ENCODE results near the gene IGFL1.
"Not testable (repeated sequence)": the region's sequence is repeated elsewhere in the genome, so short reads cannot be mapped to it uniquely, and the experiment has no call there.

The IGFL1 gene

GRCh38 chr19:46229442-46229841 is at the start of gene IGFL1:
Gene IGFL1, plus strand, starts transcription at chr19:46229742. Its CDS starts 33 bp downstream, at chr19:46229775.
- DNase-seq, result no peak

GRCh38 chr19:46180701-46181387 is 48.7 kb upstream of the IGFL1 start:
- no peak for DNase-seq

DNA sequence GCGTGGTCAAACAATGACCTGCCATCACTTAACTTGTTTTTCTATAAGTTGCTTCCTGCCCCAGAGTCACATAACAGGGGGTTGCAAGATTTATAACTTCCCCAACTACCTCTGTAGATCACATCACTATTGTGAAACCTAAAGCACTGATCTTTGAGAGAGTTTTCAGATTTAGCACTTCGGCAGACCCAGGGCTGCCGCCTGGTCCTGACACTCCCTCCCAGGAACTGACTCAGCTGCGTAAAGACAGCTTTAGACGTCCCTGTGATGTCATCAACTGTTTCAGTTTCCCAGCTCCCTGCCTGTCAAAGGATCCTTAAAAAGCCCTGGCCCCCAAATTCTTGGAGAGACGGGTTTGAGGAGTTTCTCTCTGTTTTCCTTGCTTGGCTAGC is 48.2 kb upstream of the IGFL1 start:
- no peak for DNase-seq

DNA sequence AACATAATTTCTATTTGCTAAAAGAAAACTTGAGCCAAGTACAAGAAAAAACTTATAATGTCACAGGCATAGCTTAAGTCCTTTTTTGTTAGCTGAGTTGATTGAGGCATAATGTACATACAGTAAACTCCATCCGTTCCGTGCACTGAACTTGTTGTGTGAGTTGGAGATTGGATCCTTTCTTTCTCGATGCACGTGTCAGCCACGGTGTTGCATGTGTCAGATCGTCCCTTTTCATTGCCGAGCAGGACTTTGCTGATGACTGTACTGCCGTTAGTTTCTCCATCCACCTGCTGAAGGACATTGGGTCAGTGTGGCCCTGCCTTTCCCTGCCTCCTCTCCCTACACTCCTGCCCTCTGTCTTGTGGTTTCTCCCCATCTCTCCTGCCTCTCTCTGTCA is 47.1 kb upstream of the IGFL1 start:
- DNase-seq, result no peak

DNA sequence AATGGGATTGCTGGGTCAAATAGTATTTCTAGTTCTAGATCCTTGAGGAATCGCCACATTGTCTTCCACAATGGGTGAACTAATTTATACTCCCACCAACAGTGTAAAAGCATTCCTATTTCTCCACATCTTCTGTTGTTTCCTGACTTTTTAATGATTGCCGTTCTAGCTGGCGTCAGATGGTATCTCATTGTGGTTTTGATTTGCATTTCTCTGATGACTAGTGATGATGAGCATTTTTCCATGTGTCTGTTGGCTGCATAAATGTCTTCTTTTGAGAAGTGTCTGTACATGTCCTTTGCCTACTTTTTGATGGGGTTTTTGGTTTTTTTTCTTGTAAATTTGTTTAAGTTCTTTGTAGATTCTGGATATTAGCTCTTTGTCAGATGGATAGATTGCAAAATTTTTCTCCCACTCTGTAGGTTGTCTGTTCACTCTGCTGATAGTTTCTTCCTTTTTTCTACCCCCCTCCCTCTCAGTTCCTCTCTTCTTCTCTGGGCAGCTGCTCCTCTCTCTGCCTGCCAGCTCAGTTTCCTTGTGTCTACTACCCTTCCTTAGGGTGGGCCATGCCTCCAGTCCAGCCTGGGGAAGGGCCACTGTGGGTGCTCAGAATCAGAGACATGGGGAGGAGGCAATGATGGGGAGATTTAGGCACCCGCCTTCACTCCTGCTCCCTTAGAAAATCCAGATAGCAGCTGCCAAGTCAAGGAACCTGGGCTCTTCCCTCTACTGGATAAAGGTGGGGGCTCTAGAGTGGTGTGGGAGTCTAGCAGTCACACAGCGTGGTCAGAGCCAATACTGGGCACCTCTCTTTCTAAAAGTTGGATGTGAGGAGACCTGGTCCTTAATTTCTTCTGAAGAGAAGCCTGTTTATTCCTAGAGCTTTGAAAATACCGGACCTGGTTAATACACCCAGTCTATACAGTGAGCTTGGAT is 44.5 kb upstream of the IGFL1 start:
- DNase-seq, result not testable (repeated sequence)

GRCh38 chr19:46186101-46186716 is 43.3 kb upstream of the IGFL1 start:
- no peak for DNase-seq

GRCh38 chr19:46186717-46187101 is 42.8 kb upstream of the IGFL1 start:
- DNase-seq, result no peak

GRCh38 chr19:46189971-46190888 is 39.3 kb upstream of the IGFL1 start:
- no peak for DNase-seq

DNA sequence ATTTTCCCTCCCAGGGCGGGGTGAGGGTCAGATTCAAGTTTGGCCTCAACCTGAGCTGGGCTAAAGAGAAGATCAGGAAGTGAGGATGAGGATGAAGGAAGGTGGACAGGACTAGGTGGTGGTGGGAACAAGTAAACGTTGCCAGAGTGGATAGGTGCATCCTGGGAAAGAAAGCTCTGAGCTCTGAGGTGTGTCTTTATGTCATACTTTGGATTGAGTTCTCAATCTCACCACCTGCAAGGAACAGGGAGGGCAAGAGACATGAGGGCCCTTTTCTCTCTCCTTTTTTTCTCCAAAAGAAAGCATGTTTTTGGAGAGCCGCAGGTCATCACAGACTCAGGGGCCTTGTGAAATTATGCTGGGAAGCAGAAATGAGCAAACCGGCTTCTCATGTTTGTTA is 38.2 kb upstream of the IGFL1 start:
- DNase-seq, result no peak

- no peak for DNase-seq
Measured at GRCh38 chr19:46191972-46192371, 37.6 kb upstream of the IGFL1 start.

- not testable (repeated sequence) for DNase-seq
Measured at GRCh38 chr19:46192626-46192991, 36.9 kb upstream of the IGFL1 start.

DNA sequence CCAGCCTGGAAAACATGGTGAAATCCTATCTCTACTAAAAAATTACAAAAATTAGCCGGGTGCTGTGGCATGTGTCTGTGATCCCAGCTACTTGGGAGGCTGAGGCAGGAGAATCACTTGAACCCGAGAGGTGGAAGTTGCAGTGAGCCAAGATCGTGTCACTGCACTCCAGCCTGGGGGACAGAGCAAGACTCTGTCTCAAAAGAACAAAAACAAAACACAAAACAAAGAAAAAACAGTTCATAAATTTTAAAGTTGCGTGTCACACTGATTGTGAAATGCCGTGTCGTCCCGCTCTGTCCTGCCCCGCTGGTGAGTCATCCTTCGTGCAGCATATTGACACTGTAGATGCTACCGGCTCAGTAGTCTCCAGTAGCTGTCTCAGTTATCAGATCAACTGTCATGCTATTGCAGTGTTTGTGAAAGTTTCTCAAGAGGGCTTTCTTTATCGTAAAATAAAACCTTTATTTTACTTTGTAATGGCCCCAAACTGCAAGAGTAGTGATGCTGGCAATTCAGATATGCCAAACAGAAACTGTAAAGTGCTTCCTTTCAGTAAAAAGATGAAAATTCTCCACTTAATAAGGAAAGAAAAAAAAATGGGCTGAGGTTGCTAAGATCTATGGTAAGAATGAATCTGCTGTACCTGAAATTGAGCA is 36.4 kb upstream of the IGFL1 start:
- DNase-seq, result no peak

- no peak for DNase-seq
Measured at GRCh38 chr19:46193678-46194077, 35.9 kb upstream of the IGFL1 start.

GRCh38 chr19:46195104-46195503 is 34.4 kb upstream of the IGFL1 start:
- no peak for DNase-seq

DNA sequence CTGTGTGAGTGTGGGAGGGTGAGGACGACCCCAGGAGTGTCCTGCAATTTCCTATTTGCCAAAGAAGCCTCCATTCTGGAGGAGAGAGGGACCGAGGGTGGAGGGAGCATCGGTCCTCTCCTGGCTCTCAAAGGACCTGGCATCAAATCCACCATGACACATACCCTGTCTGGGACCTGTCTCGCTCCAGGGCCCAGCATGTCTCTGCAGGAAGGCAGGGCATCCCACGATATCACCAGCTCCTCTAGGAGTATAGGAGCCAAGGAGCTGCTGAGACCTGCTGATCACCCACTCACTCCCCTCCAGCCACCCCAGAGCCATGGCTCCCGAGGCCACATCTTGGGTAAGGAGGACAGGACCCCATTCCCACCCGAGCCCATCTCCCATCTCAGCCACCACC is 33.6 kb upstream of the IGFL1 start:
- DNase-seq, result not testable (repeated sequence)

DNA sequence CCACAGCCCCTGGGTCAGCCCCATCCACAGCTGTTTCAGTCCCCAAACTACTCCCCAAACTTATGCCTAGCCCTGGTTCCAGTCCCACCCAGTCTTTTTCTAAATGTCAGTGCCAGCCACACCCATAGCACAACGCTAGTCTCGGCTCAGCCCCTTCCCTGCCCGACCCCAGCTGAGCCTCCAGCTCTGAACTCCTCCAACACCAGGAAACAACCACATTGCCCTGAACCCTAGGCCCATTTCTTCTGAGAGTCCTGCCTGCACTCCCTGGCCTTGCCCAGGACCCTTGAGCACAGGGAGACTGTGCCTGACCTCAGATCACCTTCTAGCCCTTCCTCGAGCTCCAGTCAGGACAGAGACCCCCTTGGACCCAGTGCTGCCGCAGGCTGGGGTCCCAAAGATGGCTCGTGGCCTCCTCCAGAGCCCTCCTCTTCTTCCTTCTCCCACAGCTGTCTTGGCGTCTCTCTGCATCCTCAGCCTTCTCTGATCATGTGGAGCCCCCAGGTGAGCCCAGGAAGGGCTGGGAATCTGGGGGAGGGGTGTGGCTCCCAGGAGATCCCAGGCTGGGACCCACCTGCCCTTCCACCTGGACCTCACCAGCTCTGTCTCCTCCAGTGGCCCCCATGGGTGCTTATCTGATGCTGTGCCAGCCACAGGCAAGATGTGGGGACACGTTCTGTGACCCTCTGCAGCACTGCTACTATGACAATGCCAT is 33.0 kb upstream of the IGFL1 start:
- no peak for DNase-seq

DNA sequence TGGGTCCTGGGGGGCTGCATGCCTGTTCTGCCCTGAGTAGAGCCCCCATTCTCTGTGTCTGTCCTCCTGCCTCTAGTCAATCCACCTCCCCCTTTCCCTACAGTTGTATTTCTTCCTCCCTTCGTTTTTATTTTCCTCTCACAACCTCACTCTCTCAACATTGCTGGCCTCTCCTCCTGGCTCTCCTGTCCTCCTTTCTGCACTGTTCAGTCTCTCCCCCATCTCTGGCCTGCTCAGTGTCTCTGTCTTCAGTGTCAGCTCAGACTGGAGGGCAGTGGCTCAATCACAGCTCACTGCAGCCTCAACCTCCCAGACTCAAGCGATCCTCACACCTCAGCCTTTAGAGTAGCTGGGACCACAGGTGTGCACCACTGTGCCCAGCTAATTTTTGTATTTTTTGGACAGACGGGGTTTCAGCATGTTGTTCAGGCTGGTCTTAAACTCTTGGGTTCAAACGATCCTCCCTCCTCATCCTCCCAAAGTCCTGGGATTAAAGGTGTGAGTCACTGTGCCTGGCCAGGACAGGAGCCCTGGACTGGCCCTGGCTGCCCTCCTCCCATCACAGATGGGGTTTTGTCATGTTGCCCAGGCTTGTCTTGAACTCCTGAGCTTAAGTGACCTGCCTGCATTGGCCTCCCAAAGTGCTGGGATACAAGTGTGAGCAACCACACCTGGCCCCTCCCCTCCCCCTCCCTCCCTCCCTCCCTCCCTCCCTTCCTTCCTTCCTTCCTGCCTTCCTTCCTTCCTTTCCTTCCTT is 32.0 kb upstream of the IGFL1 start:
- DNase-seq, result no peak

- DNase-seq, result no peak
Measured at GRCh38 chr19:46198756-46199155, 30.8 kb upstream of the IGFL1 start.

GRCh38 chr19:46201454-46202310 is 27.9 kb upstream of the IGFL1 start:
- no peak for DNase-seq

GRCh38 chr19:46202426-46202825 is 27.1 kb upstream of the IGFL1 start:
- DNase-seq, result no peak
